Naive thymus-derived CD4-positive, alpha-beta T cell (primary cell): ENCODE results near the gene JAKMIP1. TPM values are rescaled to one million over a fixed set of nuclear protein-coding genes. Genes with fewer than 3 reads are reported as not detected.

Source experiments
- ATAC-seq: fragments of 150-1000 bp; cut with Tn5 transposase; 2 replicates; pipeline ENCODE4 v1.10.0; 2021; ENCODE audit warnings: mild to moderate bottlenecking, moderate library complexity
- CTCF ChIA-PET: fragments of 350-600 bp; sonication (Branson Sonifier 250); formaldehyde crosslinking; loops from one replicate; lab custom pipeline; 2021; ENCODE audit warnings: antibody characterized with exemption; lab: Charles Lee
- POLR2A ChIA-PET: fragments of 350-600 bp; sonication (Branson Sonifier 250); formaldehyde crosslinking; loops from one replicate; lab custom pipeline; 2021; ENCODE audit warnings: antibody characterized with exemption, inconsistent platforms; lab: Charles Lee
- DNase-seq, 9 donors: peaks; one replicate each; pipeline versions ENCODE4 v3.0.0 to v3.0.0-alpha.2; 2020 to 2022; ENCODE audit warnings: mixed read lengths in 1 of 9
- H3K27ac ChIP-seq: one replicate; pipeline ENCODE4 v1.7.0; 2013; ENCODE audit warnings: mild to moderate bottlenecking, low read depth, low read length, moderate library complexity
- H3K27me3 ChIP-seq, 2 donors: one replicate each; pipeline ENCODE4 v1.7.0; 2013; ENCODE audit warnings: low read length in 2 of 2, mild to moderate bottlenecking in 2 of 2, moderate library complexity in 2 of 2; ENCODE audit not compliant: control insufficient read depth in 2 of 2, insufficient read depth in 2 of 2
- H3K36me3 ChIP-seq, 3 experiments: 1 replicate in 2 of 3; 2 replicates in 1 of 3; pipeline ENCODE4 v1.7.0; 2013; ENCODE audit warnings: low read length in 3 of 3, mild to moderate bottlenecking in 3 of 3, moderate library complexity in 1 of 3; ENCODE audit not compliant: insufficient read depth in 3 of 3, control insufficient read depth in 2 of 3
- H3K4me1 ChIP-seq, 2 donors: one replicate each; pipeline ENCODE4 v1.7.0; 2013; ENCODE audit warnings: low read length in 2 of 2, mild to moderate bottlenecking in 2 of 2, moderate library complexity in 1 of 2; ENCODE audit not compliant: control insufficient read depth in 2 of 2, insufficient read depth in 2 of 2
- H3K4me3 ChIP-seq: 2 replicates; pipeline ENCODE4 v1.7.0; 2013; ENCODE audit warnings: mild to moderate bottlenecking, low read length
- H3K9me3 ChIP-seq, 3 experiments: 1 replicate in 2 of 3; 2 replicates in 1 of 3; pipeline ENCODE4 v1.7.0; 2013; ENCODE audit warnings: low read length in 3 of 3; ENCODE audit not compliant: control insufficient read depth in 2 of 3
- H3K27ac Mint-ChIP-seq, 9 donors: one replicate each; pipeline ENCODE4 v1.8.0; 2020 to 2022; ENCODE audit warnings: mixed read lengths in 9 of 9, mild to moderate bottlenecking in 8 of 9, moderate library complexity in 5 of 9, inconsistent platforms in 2 of 9
- H3K27me3 Mint-ChIP-seq, 5 donors: one replicate each; pipeline ENCODE4 v1.8.0; 2021 to 2022; ENCODE audit warnings: mixed read lengths in 5 of 5, mild to moderate bottlenecking in 1 of 5
- H3K36me3 Mint-ChIP-seq, 5 donors: one replicate each; pipeline ENCODE4 v1.8.0; 2020 to 2022; ENCODE audit warnings: mixed read lengths in 5 of 5, mild to moderate bottlenecking in 3 of 5, inconsistent platforms in 1 of 5
- H3K4me1 Mint-ChIP-seq, 7 donors: one replicate each; pipeline ENCODE4 v1.8.0; 2020 to 2022; ENCODE audit warnings: mixed read lengths in 7 of 7, mild to moderate bottlenecking in 3 of 7, inconsistent platforms in 1 of 7
- H3K4me3 Mint-ChIP-seq, 10 donors: one replicate each; pipeline ENCODE4 v1.8.0; 2020 to 2022; ENCODE audit warnings: mild to moderate bottlenecking in 10 of 10, mixed read lengths in 10 of 10, moderate library complexity in 6 of 10, inconsistent platforms in 2 of 10
- H3K9me3 Mint-ChIP-seq, 11 donors: one replicate each; pipeline ENCODE4 v1.8.0; 2020 to 2022; ENCODE audit warnings: mixed read lengths in 11 of 11, mild to moderate bottlenecking in 4 of 11, inconsistent platforms in 1 of 11, moderate library complexity in 1 of 11
- intact Hi-C, 2 donors: fragments of 100-400 bp; cut with micrococcal nuclease; formaldehyde crosslinking; loops; one replicate each; pipeline ENCODE4 v1.15.1; 2023
- polyA plus RNA-seq, 2 donors: library from polyadenylated mRNA; unstranded; fragments of 300-500 nt; fragmentation: Illumina TruSeq; gene quantifications; one replicate each; pipeline ENCODE4 v1.2.3, GENCODE V29; 2021
- total RNA-seq, 6 experiments: library from RNA in 5 of 6; stranded (reverse) in 5 of 6; gene quantifications; 1 replicate in 5 of 6; 2 replicates in 1 of 6; pipeline ENCODE4 v1.2.3 and lab custom pipeline; 2021 to 2026

Gene JAKMIP1
- total and polyA plus RNA-seq, 7 experiments from 2014 or later, result 0.21 to 15.3 (median 2.4) TPM; not detected in 3

DNA sequence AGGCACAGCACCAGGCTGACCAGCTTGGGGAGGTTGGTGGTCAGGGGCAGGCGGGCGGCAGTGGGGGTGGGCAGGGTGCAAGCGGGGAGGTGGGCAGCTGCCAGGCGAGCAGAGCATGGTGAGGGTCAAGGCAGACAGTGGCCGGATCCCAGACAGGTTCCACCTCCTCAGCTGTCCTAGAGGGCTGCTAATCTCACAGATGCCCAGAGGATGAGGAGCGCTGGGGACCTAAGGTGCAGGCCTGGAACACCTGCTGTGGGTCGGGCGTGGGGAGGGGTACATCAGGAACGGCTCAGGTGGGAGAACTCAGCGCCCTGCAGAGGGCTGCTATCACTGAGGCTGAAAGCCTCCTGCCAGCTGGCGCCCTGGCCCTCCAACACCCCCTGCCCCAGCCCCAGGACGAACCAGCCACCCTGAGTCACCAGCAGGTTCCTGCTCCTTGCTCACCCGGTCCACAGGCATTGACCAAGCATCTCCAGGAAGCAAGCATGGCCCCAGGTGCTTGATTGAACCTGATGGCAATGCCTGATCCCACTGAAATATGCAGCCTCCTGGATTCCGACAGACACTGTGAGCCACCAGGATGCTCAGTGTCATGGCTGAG, 153.7 kb downstream of the JAKMIP1 start:
- Mint-ChIP-seq H3K4me3 (no peak overlapping the region), H3K27me3 (peaks cover 0 to 32% (median 6%) of the 10 kb centered on the region in 5 donors), H3K27ac (no peak overlapping the region), H3K4me1 (peaks cover 0 to 12% (median 0%) of the 10 kb centered on the region in 7 donors), H3K36me3 (peaks cover 0 to 4% (median 0%) of the 10 kb centered on the region in 5 donors), H3K9me3 (peaks cover 0 to 3% (median 0%) of the 10 kb centered on the region in 11 donors)
- H3K27ac ChIP-seq, result no peak overlapping the region
- no peaks in the 10 kb centered on the region for H3K4me1 ChIP-seq
- H3K36me3 ChIP-seq, result no peaks in the 10 kb centered on the region
- H3K4me3 ChIP-seq, result no peak overlapping the region
- no peaks in the 10 kb centered on the region for H3K9me3 ChIP-seq
- no peaks in the 10 kb centered on the region for H3K27me3 ChIP-seq
- CTCF ChIA-PET, result no interaction called here
- POLR2A ChIA-PET, result no interaction called here
- DNase-seq, result no peak
- no peak for ATAC-seq
- intact Hi-C loops, result no loop called here

GRCh38 chr4:6044805-6045204, 155.5 kb downstream of the JAKMIP1 start:
- Histone ChIP-seq H3K4me1 (no peaks in the 10 kb centered on the region), H3K27me3 (no peaks in the 10 kb centered on the region), H3K9me3 (no peaks in the 10 kb centered on the region), H3K27ac (no peak overlapping the region), H3K36me3 (no peaks in the 10 kb centered on the region), H3K4me3 (no peak overlapping the region)
- Mint-ChIP-seq H3K9me3 (no peaks in the 10 kb centered on the region), H3K36me3 (peaks cover 0 to 4% (median 0%) of the 10 kb centered on the region in 5 donors), H3K4me1 (peaks cover 0 to 17% (median 0%) of the 10 kb centered on the region in 7 donors), H3K27me3 (peaks cover 0 to 37% (median 6%) of the 10 kb centered on the region in 5 donors), H3K4me3 (no peak overlapping the region), H3K27ac (no peak overlapping the region)
- intact Hi-C loops, result no loop called here
- DNase-seq (no peak), ATAC-seq (no peak)
- POLR2A ChIA-PET, result no interaction called here
- CTCF ChIA-PET, result no interaction called here

DNA sequence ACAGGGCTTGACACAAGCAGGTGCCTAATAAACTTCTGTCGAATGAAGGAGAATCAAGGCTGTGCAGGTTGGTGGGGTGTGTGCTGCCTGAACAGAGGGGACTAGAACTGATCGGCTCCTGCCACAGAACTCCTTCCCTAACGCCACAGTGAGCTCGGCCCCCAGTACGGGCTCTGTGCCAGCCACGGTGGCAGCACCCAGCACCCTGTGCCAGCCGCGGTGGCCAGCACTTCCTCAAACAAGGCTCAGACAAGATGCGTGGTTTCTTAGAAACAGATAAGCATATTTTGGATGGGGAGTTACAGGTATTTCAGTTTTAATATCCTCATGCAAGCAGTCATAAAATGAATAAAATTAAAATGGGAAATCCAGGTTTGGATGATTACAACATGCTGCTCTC, 156.1 kb downstream of the JAKMIP1 start:
- ChIA-PET CTCF (no interaction called here), POLR2A (no interaction called here)
- Mint-ChIP-seq H3K4me3 (no peak overlapping the region), H3K9me3 (no peaks in the 10 kb centered on the region), H3K27ac (no peak overlapping the region), H3K36me3 (peaks cover 0 to 4% (median 0%) of the 10 kb centered on the region in 5 donors), H3K4me1 (peaks cover 0 to 17% (median 0%) of the 10 kb centered on the region in 7 donors), H3K27me3 (peaks cover 0 to 37% (median 6%) of the 10 kb centered on the region in 5 donors)
- Histone ChIP-seq H3K36me3 (no peaks in the 10 kb centered on the region), H3K4me1 (no peaks in the 10 kb centered on the region), H3K27ac (no peak overlapping the region), H3K9me3 (no peaks in the 10 kb centered on the region), H3K4me3 (no peak overlapping the region), H3K27me3 (no peaks in the 10 kb centered on the region)
- ATAC-seq, result no peak
- intact Hi-C loops, result no loop called here
- no peak for DNase-seq

DNA sequence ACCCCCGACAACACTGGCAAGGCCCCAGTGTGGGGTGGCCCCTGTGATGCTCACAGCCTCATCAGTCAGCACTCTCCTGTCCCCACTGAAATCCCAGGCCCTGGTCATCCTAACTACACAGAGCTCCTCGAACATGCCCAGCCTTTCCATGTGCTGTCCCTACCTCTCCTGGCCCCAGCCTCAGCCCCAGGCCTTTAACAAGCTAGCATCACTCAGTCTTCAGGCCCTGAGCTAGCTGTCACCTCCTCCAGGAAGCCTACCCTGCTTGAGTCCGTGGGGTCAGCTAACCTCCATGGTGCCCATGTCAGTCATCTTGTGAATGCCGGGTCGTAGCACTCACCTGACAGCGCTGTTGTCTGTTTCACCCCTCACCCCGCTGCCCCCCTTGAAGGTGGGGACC, 156.5 kb downstream of the JAKMIP1 start:
- H3K27me3 Mint-ChIP-seq, result peaks cover 0 to 37% (median 6%) of the 10 kb centered on the region in 5 donors
- no peaks in the 10 kb centered on the region for H3K9me3 Mint-ChIP-seq
- H3K36me3 Mint-ChIP-seq, result peaks cover 0 to 4% (median 0%) of the 10 kb centered on the region in 5 donors
- CTCF ChIA-PET, result no interaction called here
- H3K4me3 ChIP-seq, result no peak overlapping the region
- no peak overlapping the region for H3K27ac ChIP-seq
- intact Hi-C loops, result no loop called here
- H3K4me1 Mint-ChIP-seq, result peaks cover 0 to 17% (median 0%) of the 10 kb centered on the region in 7 donors
- H3K4me1 ChIP-seq, result no peaks in the 10 kb centered on the region
- H3K9me3 ChIP-seq, result no peaks in the 10 kb centered on the region
- H3K27me3 ChIP-seq, result no peaks in the 10 kb centered on the region
- H3K27ac Mint-ChIP-seq, result no peak overlapping the region
- ATAC-seq, result no peak
- POLR2A ChIA-PET, result no interaction called here
- DNase-seq, result no peak
- no peak overlapping the region for H3K4me3 Mint-ChIP-seq
- H3K36me3 ChIP-seq, result no peaks in the 10 kb centered on the region

DNA sequence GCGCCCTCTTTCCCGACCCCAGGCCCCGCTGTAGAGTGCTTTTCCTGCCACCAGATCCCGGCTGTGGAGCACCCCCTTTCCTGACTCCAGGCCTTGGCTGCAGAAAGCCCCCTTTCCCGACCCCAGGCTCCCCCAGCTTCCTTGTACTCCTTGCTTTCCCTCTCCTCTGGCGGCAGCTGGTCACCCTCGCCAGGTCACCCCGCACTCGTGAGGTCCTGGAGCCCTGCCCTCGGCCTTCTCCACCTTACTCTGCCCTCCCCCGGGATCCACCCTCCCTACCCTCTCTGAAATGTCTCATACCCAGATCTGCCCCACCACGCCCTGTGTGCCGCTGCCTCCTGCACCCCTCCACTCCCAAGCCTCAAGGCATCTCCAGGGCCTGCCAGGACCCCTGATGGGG, 157.2 kb downstream of the JAKMIP1 start:
- Mint-ChIP-seq H3K4me1 (peaks cover 0 to 17% (median 0%) of the 10 kb centered on the region in 7 donors), H3K4me3 (no peak overlapping the region), H3K36me3 (peaks cover 0 to 4% (median 0%) of the 10 kb centered on the region in 5 donors), H3K27me3 (peaks cover 0 to 37% (median 6%) of the 10 kb centered on the region in 5 donors), H3K9me3 (no peaks in the 10 kb centered on the region), H3K27ac (no peak overlapping the region)
- POLR2A ChIA-PET, result no interaction called here
- intact Hi-C loops, result no loop called here
- Histone ChIP-seq H3K4me1 (no peaks in the 10 kb centered on the region), H3K4me3 (no peak overlapping the region), H3K27ac (no peak overlapping the region), H3K36me3 (no peaks in the 10 kb centered on the region), H3K27me3 (no peaks in the 10 kb centered on the region), H3K9me3 (no peaks in the 10 kb centered on the region)
- CTCF ChIA-PET, result no interaction called here
- DNase-seq (no peak), ATAC-seq (no peak)

- no peaks in the 10 kb centered on the region for H3K9me3 Mint-ChIP-seq
- POLR2A ChIA-PET, result no interaction called here
- peaks cover 0 to 17% (median 0%) of the 10 kb centered on the region in 7 donors for H3K4me1 Mint-ChIP-seq
- H3K4me3 Mint-ChIP-seq, result no peak overlapping the region
- Histone ChIP-seq H3K27me3 (no peaks in the 10 kb centered on the region), H3K4me3 (no peak overlapping the region), H3K27ac (no peak overlapping the region), H3K9me3 (no peaks in the 10 kb centered on the region), H3K4me1 (no peaks in the 10 kb centered on the region), H3K36me3 (no peaks in the 10 kb centered on the region)
- intact Hi-C loops, result no loop called here
- CTCF ChIA-PET, result no interaction called here
- DNase-seq (no peak), ATAC-seq (no peak)
- no peak overlapping the region for H3K27ac Mint-ChIP-seq
- peaks cover 0 to 37% (median 6%) of the 10 kb centered on the region in 5 donors for H3K27me3 Mint-ChIP-seq
- peaks cover 0 to 4% (median 0%) of the 10 kb centered on the region in 5 donors for H3K36me3 Mint-ChIP-seq
These were observed 157.9 kb downstream of the JAKMIP1 start for GRCh38 chr4:6042293-6043063.
